ENCODE results near the gene AGMAT.

Gene AGMAT

DNA sequence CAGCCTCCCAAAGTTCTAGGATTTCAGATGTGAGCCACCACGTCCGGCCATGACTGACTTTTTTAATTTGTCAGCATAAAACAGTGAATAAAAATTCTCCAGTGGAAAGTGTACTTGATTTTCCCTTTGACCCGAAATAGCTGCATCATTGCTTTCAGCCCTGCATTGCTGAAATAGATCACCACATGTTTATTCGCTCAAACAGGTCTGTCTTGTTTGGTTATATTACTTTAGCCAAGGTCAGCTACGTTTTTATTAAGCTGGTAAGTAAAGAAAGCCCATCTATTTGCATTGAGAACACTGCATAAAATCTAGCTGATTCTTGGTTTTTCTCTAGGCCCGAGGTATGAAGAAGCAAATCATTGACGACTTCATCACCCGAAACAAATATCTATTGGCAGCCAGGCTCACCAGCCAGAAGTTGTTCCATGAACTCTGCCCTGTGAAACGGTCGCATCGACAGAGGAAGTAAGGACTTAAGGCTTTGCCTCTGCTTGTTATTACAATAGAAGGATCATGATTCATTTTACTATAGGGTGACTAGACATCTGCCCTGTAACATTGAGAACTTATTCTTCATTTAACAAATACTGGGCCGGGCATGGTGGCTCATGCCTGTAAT is 25.6 kb downstream of the AGMAT start:
- no peak for DNase-seq (ENCODE audit: low read depth in 2 of 2)

DNA sequence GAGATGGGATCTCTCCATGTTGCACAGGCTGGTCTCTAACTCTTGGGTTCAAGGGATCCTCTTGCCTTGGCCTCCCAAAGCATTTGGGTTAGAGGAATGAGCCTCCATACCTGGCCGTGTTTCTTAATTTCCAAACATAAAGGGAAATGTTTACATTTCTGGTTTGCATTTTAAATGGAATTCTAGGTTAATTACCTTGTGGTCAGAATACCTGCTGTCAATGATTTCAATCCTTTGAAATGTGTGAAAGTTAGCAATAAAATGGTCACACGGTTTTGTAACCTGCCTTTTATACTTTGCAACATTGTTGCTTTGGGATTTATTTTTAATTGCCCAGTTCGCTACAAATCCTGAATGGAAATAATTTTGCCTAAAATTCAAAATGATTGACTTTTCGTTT is 26.3 kb downstream of the AGMAT start:
- no peak for DNase-seq (ENCODE audit: low read depth in 2 of 2)

DNA sequence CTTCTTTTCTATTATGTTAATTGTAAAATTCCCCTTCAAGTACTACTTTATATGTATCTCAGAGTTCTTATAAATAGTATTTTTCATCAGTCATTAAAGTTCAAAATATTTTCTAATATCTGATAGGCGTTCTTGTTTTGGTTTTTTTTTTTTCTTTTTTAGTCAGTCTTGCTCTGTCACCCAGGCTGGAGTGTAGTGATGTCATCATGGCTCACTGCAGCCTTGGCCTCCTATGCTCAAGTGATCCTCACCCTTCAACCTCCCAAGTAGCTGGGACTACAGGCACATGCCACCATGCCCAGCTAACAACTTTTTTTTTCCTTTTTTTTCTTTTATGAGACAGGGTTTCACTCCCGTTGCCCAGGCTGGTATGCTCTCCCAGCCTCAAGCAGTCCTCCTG is 27.3 kb downstream of the AGMAT start:
- DNase-seq (ENCODE audit: low read depth in 2 of 2), result no peak

DNA sequence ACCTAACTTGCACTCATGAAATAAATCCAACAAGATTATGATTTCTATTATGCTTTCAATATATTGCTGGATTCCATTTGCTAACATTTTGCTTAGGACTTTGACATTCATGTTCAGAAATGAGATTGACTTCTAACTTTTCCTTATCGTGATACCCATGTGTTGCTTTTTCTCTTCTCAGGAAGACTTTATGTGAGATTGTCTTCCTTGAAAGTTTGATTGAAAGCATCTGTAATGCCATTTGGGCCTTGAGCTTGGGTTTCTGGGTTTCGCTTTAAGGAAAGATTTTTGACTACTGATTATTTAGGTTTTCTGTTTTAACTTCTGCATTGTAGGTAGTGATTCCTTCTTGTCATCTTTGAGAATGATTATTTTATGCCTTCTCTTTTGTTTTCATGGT is 27.8 kb downstream of the AGMAT start:
- no peak for DNase-seq (ENCODE audit: low read depth in 2 of 2)

DNA sequence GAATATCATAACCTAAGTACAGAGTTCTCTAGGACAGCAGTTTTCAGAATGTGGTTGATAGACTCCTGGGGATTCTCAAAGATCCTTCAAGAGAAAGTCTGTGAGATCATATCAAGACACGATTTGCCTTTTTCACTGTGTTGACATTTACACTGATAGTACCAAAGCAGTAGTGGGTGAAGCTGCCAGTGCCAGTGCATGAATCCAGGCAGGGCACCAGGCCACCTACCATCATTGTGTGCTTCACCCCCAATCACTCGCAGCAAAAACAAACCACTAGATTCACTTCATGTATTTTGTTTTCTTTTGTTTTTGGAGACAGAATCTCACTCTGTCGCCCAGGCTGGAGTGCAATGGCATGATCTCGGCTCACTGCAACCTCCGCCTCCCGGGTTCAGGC is 34.3 kb downstream of the AGMAT start:
- DNase-seq (ENCODE audit: low read depth in 2 of 2), result no peak

DNA sequence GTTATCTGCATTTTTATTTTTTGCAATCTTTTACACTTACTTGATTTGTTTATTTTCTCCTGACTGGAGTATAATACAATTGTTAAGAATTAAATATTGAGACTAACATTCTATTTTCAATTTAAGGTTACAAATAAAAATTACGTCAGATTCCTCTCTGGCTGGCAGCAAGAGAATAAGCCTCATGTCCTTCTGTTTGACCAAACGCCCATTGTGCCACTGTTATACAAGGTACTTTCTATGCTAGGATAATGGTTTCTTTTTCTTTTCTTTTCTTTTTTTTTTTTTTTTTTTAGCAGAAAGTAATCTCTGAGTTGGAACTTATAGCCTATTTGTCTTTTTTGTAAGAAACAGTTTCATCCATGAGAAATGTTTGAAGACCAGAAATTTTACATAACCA is 38.2 kb downstream of the AGMAT start:
- no peak for DNase-seq (ENCODE audit: low read depth in 2 of 2)

DNA sequence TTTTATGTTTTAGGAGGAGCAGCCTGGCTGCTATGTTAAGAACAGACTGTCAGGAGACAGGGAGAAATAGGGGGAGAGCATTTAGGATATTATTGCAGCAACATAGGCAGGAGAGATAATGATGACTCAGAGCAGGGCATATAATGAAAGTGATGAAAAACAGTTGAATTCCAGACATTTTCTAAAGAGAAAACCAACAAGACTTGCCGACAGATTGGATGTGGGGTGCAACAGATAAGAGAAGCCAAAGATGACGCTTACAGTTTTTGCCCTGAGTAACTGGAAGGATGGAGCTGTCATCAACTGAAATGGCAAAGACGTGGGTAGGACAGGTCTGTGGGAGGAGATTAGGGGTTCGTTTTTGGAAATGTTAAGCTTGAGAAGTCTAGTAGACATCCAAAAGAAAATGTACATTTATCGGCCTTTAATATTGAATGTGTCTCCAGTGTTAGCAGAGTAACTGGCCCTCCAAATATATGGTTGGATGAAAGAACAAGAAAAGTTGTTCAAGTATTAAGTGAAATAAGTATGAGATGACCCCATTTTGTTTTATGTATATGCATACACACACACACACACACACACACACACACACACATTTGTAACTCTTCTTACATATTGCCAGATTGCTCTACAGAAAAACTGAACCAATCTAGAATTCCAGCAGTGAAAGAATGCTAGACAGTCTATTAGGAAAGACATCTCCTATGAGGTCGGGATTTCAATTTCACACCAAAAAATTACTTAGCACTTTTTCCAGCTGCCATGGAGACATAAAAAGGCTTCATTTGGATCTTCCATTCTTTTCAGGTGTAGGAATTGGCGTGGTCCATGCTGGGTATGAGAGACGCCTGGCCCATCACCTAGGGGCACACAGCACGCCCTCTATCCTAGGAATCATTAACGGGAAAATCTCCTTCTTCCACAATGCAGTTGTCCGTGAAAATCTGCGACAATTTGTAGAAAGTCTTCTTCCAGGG is 41.0 kb downstream of the AGMAT start:
- peak; percentile 51 for DNase-seq (ENCODE audit: low read depth in 2 of 2)

DNA sequence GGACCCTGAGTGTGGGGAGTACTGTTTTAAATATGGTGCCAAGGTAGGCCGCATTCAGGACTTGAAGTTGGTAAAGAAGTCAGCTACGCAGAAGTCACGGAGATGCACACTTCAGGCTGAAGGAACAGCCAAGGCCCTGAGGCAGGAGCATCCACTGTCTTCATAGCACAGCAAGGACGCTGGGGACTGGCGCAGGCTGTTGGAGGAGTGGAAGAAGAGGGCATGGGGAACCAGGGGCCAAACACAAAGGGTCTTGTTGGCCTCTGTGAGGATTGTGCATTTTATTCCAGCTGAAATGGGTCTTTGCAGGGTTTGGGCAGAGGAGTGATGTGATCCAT is 41.6 kb downstream of the AGMAT start:
- DNase-seq (ENCODE audit: low read depth in 2 of 2), result no peak

DNA sequence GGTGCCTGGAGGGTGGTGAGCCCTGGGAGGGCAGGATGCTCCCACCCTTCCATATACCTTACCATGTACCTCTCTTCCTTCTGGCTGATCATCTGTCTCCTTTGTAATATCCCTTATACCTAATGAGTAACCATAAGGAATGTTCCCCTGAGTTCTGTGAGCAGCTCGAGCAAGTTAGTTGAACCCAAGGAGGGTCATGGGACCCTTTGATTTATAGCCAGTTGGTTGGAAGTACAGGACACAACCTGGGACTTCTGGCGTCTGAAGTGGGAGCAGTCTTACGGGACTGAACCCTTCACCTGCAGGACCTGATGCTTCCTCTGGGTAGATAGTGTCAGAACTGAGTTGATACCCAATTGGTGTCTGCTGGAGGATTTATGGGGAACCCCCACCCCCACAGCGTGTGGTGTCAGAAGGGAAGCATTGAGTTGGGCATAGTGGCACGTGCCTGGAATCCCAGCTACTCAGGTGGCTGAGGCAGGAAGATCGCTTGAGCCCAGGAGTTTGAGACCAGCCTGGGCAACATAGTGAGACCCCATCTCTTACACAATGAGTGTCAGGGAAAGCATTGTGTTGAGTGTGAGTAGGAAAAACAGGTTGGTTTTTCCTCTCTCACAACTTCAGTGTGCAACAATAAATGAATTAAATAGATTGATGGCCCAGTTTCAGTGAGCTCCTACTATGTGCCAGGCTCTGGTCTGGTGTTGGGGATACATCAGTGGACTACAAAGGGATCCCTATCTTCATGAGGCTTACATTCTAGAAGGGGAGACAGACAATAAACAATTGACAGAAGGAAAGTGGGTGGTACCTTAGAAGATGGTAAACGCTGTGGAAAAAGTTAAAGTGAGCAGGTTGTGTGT is 42.2 kb downstream of the AGMAT start:
- no peak for DNase-seq (ENCODE audit: low read depth in 2 of 2)

DNA sequence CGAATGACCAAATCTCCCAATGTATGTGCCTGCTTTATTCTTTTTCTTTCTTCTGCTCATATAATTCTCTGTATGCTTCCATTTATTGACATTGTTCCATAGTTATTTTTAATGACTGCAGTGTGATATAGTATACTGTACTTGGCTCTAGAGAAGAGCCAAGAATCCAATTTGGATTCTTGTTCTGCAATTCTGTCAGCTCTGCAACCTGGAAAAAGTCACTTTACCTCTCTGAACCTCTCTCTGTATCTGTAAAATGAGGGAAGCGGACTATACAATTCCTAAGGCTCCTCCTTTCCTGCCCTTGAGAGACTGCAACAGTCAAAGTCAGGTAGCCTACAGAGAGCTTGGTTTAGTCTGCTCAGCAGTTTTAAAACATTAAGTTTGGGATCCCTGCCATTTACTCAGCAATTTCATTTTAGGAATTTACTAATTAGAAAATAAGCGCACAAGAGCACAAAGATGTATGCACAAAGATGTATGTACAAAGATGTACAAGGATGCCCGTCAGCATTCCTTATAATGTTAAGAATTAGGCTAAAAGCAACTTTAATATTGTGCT is 43.5 kb downstream of the AGMAT start:
- no peak for DNase-seq (ENCODE audit: low read depth in 2 of 2)

DNA sequence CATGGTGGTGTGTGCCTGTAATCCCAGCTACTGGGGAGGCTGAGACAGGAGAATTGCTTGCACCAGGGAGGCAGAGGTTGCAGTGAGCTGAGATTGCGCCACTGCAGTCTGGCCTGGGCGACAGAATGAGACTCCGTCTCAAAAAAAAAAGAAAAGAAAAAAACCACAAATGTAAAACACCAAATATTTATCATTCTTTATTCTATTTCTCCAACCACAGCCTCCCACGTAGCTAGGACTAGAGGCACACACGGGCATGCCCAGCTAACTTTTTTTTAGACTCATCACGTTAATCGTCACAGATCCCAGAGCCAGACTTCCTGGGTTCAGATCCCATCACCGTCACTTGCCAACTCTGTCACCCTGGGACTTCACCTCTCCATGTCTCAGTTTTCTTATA is 44.7 kb downstream of the AGMAT start:
- peak in 1 of 2 experiments; percentile 20 for DNase-seq (ENCODE audit: low read depth in 2 of 2)

DNA sequence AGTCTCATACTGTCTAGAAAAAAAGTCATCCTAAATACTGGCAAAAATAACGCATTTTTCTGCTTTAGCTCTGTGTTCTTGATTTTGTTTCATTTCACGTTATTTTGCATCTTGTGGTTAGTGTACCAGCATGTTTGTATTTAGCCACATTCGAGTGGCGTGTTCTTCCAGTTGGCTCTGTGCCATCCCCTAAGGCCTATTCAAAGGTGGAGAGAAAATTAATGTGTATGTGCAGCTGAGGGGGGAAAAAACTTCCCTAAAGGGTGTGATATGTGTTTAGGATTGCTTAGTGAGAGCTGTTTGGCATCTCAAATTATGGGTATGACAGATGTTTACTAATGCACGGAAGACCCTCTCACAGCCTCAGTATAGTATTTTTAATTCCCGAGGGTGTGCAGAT is 46.1 kb downstream of the AGMAT start:
- DNase-seq (ENCODE audit: low read depth in 2 of 2), result no peak

DNA sequence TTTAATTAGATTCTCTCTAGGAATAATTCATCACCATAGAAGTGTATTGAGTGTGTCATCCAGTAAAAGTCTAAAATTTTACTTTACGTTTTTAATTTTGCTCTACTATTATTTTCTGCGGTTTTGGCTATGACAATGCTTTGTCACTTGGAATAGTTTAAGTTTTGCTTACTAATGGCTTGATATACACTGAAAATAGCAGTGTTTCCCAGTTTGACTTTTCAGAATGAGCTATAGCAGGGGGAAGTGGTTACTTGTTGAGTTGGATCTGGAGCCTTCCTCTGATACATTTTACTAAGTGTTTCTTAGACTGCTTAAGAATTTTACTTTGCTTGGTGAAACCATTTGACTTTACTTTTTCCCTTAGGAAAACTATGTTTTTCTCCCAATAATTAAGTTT is 53.2 kb downstream of the AGMAT start:
- no peak for DNase-seq (ENCODE audit: low read depth in 2 of 2)

DNA sequence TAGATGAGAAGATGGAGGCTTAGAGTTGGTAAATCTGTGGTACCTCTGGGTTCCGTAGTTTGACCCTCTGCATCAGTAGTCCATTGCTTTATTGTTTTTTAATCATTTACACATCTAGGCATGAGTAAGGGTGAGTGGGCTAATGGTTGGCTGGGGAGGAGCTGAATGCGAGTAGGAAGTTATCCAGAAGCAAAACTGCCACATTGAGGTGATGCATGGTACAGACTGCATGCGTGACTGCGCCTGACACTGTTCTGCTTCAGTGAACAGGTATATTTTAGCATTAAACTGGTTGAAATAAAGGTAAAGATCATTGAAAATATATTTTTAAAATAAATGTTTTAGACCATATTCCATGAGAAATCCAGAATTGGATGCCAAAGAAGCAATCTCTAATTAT is 53.8 kb downstream of the AGMAT start:
- DNase-seq (ENCODE audit: low read depth in 2 of 2), result no peak

DNA sequence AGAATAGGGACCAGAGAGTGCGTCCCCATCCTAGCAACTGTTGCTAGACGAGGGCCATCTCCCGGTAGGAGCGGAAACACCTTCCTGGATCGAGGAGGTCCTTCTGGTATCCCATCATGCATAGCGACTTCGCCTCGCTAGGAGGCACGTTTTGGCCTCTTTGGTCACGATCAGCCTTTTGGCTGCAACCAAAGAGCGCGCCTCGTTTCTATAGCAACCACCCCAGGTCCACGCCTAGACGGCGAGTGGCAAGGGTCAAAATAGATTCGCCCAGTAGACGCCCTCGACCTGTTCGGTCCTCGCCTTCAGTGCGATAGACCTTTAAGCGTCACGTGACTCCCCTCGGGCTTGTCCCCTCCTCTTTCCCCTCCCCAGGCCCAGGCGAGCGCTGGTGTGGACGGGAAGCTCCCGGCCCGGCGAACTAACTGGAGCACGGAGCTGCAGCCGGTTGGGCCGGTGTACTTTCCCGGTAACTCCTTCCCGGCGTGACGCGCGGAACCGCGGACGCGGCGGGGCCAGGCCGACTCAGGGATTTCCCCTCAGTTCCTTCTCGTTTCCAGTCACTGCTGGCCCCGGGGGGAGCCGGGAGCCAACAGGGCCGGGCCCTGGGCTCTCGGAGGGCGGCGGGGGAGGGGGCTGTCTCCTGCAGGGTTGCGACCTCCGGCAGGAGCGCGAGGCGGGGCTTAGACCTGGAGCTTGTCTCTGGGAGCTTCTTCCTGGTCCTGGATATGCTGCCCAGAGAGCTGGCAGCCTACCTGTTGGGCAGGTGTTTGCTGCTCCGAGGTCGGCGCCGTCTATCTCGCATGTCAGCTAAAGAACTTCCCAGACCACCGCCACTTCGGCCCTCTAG is 58.1 kb downstream of the AGMAT start, which contains the start of gene DNAJC16:
TSS of gene DNAJC16 (plus strand) at position 359 of the 850 bp plus-strand sequence. CDS start 2,258 bp downstream, outside the sequence.
- peak; percentile 100 for DNase-seq (ENCODE audit: low read depth in 2 of 2)

DNA sequence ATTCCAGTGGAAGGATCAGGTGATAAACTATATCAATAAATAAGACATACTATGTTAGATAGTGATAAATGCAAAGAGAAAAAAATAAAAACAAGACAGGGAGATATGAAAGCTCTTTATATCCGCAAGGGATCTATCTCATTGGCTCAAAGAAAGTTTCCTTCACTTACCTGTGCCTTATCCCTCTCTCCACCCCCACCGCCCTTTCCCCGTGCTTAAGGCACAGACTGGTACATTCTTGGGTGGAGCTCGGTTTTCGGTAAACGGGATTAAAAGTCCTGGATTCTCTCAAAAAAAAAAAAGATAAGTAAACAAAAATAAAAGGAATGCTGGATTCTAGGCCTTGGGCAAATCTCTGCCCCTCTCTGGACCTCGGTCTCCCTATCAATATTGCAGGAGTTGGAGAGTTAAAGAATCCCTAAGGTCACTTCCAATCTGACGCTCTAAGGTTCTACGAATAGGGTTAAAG is 58.8 kb downstream of the AGMAT start:
- no peak for DNase-seq (ENCODE audit: low read depth in 2 of 2)

DNA sequence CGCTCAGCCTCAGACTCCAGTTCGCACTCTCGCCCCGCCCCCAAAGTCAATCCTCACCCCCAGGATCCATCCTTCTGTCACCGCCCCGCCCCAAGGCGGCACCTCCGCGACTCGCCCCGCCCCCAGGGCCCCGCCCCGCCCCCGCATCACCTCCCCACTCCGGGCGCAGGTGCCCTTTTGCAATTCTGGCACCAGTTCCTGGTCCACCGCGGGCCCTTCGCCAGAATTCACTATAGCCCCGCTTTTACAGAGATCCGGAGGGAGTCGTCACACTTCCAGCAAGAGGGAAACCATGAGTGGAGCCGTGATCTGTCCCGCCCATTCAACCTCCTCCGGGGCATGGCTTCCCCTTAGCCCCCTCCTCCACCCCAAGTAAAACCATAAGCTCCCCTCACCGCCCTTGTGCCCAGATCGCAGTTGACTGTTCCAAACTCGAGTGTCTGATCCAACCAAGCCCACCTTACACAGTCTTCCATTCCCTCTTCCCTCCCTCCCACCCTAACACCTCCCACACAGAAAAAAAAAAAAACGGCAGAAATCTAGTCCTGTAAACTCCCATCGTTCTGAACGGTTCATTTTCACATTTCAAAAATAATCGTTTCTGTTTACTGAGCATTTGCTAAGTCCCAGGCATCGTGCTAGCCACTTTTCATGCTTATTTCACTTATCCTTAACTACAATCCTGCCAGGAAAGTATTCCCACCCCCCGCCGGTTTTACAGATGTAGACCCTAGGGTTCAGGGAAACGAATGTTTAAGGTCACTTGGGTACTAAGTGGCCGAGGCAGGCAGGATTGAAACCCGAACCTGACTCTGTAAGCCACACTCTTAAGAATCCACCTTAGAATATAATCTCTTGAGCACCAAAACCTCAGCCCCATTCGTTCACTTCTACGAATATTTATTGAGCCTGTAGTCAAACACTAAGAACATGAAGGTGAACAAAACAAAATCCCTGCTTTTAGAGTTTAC is 59.5 kb downstream of the AGMAT start:
- no peak for DNase-seq (ENCODE audit: low read depth in 2 of 2)

DNA sequence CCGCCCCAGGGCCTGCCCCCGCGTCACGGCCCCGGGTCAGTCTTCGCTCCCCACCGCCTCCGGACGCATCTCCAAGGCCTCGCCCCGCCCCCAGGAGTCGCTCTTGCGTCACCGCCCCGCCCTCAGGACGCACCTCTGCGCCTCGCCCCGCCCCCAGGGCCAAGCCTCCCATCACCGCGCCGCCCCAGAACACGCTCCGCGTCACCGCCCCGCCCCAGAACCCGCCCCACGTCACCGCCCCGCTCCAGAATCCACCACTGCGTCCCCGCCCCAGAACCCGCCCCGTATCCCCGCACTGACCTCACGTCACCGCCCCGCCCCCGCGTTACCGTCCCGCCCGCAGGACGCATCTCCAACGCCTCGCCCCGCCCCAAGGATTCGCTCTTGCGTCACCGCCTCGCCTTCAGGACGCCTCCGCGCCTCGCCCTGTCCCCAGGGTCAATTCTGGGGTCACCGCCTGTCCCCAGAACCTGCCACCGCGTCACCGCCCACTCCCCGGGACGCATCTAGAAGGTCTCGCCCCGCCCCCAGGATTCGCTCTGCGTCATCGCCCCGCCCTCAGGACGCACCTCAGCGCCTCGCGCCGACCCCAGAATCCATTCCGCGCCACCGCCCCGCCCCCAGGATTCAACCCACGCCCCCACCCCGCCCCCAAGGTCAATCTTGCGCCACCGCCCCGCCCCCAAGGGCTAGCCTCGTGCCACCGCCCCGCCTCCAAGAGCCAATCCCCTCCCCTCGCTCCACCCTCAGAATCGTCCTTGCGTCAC is 60.4 kb downstream of the AGMAT start:
- DNase-seq (ENCODE audit: low read depth in 2 of 2), result peak; percentile 97

DNA sequence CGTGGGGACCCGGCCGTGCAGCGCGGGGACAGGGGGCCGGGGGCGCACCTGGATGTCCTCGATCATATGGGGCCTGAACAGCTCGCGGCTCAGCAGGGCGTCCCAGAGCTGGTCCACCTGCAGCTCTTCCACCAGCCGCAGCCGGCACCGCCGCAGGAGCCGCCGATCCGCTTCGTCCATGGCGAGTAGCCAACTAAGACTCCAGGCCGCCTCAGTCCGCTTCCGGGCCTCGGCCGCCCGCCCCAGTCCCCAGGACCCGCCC is 60.9 kb downstream of the AGMAT start, which contains the start of gene CASP9:
TSS of gene CASP9 (minus strand) at position 195 of the 262 bp plus-strand sequence. CDS start at position 180, 15 bp downstream.
- DNase-seq (ENCODE audit: low read depth in 2 of 2), result no peak

All from fibroblast of skin of left quadriceps (primary cell).